Fibroblast of skin of back (primary cell): ENCODE measurements around the gene COX14.

Experiments
- DNase-seq: peaks from one replicate; pipeline ENCODE4 v3.0.0-alpha.2; 2013

Gene COX14

DNA sequence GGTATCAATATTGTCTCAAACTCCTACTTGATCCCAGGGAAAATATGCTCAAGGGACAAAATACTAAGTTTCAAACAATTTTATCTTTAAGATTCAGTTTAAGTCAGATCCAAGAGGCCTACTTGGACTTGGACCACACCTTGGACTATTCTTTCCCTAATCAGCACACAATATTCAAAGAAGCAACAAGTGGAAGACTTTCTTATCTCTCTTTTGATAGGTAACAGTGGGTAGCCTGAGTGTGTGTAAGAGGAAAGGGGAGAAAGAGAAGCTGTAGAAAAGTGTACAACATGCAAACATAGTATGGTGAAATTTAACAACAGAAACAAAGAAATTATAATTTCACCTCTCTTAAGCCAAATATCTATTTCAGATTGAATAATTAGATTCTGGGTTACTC is 48.6 kb downstream of the COX14 start:
- DNase-seq, result no peak

DNA sequence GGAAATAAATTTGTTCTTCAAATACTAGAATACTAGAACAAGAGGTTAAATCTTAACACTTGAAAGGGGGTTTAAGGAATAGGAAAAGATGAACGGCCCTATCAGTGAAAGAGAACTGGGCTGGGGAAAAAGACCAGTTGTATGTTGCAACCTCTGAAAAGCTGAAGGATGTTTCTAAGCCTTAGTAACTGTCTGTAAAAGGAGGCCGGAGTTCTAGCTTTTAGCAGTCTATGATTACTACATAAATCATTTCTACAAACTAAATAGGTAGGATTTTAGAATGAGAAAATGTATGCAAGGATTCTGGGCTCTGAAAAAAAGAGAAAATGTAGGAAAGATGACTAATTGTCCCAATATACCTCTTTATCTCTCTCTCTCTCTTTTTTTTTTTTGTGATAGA is 50.2 kb downstream of the COX14 start:
- DNase-seq, result no peak

DNA sequence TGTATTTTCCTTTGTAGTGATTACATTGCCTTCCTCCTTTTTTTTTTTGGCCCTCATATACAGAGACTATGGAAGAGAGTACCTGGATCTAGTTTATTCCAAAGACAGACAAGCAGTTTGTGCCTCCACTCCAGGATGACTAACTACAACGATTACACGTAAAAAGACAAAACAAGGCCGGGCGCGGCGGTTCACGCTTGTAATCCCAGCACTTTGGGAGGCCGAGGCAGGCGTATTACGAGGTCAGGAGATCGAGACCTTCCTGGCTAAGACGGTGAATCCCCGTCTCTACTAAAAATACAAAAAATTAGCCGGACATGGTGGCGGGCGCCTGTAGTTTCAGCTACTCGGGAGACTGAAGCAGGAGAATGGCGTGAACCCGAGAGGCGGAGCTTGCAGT is 52.9 kb downstream of the COX14 start:
- DNase-seq, result no peak

DNA sequence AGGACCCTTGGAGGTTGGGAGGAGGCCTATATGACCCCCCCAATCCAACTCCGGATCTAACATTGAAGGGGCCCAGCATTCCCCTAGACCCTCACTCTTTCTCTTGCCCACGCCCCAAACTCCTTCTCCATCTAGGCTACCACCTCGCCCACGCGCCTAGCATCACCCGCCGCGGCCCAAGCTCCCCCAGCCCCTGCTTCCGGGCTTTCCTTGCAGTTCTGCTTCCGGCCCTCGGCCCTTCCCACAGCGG is 54.7 kb downstream of the COX14 start:
- no peak for DNase-seq

DNA sequence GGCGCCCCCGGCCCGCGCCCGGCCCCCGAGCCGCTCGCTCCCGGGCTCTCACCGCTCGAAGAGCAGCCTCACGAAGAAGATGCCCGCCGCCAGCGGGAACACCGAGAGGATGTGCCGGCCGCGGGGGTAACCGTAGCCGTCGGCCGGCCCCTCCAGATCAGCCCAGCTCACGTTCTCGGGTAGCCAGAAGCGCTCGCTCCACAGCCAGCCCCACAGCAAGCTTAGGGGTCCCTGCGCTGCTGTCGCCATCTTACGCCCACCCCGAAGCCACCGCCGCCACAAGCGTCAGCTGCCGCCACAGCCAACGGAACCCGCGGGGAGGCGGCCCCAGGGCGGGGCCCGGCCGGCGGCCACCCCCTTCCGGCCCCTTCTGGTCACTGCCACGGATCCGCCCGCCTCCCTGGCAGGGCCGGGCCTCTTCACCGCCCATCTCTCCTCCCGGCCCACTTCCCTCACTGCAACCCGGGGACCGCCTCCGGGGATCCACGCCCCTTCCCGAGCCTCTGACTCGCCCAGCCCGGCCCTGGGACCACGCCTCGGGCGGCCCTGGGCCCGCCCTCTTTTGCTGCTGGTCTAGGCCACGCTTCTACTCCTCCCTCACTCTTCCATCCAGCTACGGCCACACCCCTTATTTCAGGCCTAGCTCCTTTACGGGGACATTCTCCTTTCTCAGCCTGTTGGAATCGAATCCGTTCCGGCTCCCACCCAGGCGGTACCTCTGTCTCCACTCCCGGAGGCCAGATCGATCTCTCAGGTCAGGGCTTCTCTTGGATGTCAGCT is 55.2 kb downstream of the COX14 start, which contains the start of gene CERS5:
Gene CERS5 (minus strand): TSS at position 321 of the 780 bp plus-strand sequence. CDS start 72 bp downstream, at position 249.
- peak; percentile 99 for DNase-seq
